Measurements from ENCODE around the gene PHACTR1.

DNA sequence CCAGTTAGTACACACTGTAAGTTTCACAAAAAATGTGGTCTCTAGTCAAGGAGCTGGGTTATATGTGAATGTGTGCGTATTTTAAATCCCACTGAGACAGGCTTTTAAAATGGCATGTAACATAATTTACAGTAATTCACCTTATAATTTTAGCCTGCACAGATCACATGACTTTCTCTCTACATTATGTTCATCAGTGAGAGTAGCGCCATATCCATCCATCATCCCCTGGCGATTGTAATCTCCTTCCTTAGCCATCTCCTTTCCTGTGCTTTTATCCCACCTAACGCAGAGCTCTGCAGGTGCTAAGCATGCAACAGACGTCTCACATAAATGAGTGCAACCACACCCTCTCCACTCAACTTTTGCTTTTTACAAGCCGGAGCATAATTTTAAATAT is 401.0 kb downstream of the PHACTR1 start:
- TF ChIP-seq, protein P1, sequence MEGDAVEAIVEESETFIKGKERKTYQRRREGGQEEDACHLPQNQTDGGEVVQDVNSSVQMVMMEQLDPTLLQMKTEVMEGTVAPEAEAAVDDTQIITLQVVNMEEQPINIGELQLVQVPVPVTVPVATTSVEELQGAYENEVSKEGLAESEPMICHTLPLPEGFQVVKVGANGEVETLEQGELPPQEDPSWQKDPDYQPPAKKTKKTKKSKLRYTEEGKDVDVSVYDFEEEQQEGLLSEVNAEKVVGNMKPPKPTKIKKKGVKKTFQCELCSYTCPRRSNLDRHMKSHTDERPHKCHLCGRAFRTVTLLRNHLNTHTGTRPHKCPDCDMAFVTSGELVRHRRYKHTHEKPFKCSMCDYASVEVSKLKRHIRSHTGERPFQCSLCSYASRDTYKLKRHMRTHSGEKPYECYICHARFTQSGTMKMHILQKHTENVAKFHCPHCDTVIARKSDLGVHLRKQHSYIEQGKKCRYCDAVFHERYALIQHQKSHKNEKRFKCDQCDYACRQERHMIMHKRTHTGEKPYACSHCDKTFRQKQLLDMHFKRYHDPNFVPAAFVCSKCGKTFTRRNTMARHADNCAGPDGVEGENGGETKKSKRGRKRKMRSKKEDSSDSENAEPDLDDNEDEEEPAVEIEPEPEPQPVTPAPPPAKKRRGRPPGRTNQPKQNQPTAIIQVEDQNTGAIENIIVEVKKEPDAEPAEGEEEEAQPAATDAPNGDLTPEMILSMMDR (IDR thresholded peaks at IDR 0.05; ENCODE audit: insufficient read depth, low read depth, low read length), result no peak
- TF ChIP-seq EZH2 (IDR thresholded peaks at IDR 0.05; ENCODE audit: insufficient read depth, low read length), result no peak

All from astrocyte (in vitro differentiated cells and primary cell).